ENCODE results near the gene HYKK. TPM values are rescaled to one million over a fixed set of nuclear protein-coding genes. Genes with fewer than 3 reads are reported as not detected.

Gene HYKK
- total RNA-seq, 1 experiment from 2014 or later = 3.1 TPM

DNA sequence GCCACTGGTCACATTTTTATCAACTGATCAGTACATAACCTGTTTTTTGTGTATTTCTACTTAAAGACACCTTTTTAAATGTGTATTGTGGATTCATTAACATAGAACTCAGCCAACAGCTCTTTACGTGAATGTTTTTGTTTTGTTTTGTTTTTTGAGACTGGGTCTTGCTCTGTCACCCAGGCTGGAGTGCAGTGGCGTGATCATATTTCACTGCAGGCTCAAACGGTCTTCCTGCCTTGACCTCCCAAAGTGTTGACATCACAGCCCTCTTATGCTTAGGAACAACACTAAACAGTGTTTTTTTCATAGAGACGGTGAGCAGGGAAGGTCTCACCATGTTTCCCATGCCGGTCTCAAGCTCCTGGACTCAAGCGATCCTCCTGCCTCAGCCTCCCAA is 42.8 kb downstream of the HYKK start (continued):
- TF ChIP-seq, protein P1, sequence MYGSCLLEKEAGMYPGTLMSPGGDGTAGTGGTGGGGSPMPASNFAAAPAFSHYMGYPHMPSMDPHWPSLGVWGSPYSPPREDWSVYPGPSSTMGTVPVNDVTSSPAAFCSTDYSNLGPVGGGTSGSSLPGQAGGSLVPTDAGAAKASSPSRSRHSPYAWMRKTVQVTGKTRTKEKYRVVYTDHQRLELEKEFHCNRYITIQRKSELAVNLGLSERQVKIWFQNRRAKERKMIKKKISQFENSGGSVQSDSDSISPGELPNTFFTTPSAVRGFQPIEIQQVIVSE (CRISPR knock-in tag; IDR thresholded peaks at IDR 0.05; ENCODE audit: borderline replicate concordance) = no peak

DNA sequence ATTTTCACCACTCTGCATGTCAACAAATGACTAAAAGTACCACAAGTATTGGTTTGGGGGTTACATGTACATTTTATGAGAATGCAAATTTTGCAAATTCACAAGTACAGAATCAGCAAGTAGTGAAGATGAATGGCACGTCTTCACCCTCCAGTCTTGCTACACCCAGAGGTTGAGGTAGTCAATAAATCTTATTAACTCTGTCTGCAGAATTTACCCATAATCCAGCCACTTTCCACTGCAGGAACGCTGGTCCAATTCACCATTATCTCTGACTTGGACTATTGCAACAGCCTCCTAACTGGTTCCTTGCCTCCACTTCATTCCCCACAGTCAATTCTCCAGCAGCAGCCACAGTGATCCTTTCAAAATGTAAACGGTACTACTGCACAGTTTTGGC is 43.4 kb downstream of the HYKK start:
- peaks cover 37% of the 10 kb centered on the region for H3K36me3 Mint-ChIP-seq
- H3K4me1 Mint-ChIP-seq = peaks cover 4% of the 10 kb centered on the region
- POLR2A ChIA-PET = interaction anchor here (1.9 kb wide), 1 partner anchor 14 kb away, joined by 6 read pairs; the partner anchor contains the start of gene CHRNA5
- TF ChIP-seq ZBTB21 (CRISPR knock-in tag; IDR thresholded peaks at IDR 0.05; ENCODE audit: borderline replicate concordance) (no peak), CREM (CRISPR knock-in tag; IDR thresholded peaks at IDR 0.05) (no peak), NR2C2 (CRISPR knock-in tag; IDR thresholded peaks at IDR 0.05) (no peak), TEAD1 (CRISPR knock-in tag; IDR thresholded peaks at IDR 0.05) (no peak), FOXP1 (CRISPR knock-in tag; IDR thresholded peaks at IDR 0.05; ENCODE audit: borderline replicate concordance) (no peak), ESRRA (CRISPR knock-in tag; IDR thresholded peaks at IDR 0.05; ENCODE audit: borderline replicate concordance) (no peak), CREB1 (CRISPR knock-in tag; IDR thresholded peaks at IDR 0.05) (no peak), ATF1 (CRISPR knock-in tag; IDR thresholded peaks at IDR 0.05) (no peak), ZNF219 (CRISPR knock-in tag; IDR thresholded peaks at IDR 0.05; ENCODE audit: borderline replicate concordance) (no peak), IRF2 (CRISPR knock-in tag; IDR thresholded peaks at IDR 0.05; ENCODE audit: borderline replicate concordance, low read depth) (no peak)
- TF ChIP-seq, protein P2, sequence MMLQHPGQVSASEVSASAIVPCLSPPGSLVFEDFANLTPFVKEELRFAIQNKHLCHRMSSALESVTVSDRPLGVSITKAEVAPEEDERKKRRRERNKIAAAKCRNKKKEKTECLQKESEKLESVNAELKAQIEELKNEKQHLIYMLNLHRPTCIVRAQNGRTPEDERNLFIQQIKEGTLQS (CRISPR knock-in tag; conservative IDR thresholded peaks at IDR 0.05) = no peak
- TF ChIP-seq, protein P3, sequence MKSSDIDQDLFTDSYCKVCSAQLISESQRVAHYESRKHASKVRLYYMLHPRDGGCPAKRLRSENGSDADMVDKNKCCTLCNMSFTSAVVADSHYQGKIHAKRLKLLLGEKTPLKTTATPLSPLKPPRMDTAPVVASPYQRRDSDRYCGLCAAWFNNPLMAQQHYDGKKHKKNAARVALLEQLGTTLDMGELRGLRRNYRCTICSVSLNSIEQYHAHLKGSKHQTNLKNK (CRISPR knock-in tag; IDR thresholded peaks at IDR 0.05) = no peak
- TF ChIP-seq, protein P4, sequence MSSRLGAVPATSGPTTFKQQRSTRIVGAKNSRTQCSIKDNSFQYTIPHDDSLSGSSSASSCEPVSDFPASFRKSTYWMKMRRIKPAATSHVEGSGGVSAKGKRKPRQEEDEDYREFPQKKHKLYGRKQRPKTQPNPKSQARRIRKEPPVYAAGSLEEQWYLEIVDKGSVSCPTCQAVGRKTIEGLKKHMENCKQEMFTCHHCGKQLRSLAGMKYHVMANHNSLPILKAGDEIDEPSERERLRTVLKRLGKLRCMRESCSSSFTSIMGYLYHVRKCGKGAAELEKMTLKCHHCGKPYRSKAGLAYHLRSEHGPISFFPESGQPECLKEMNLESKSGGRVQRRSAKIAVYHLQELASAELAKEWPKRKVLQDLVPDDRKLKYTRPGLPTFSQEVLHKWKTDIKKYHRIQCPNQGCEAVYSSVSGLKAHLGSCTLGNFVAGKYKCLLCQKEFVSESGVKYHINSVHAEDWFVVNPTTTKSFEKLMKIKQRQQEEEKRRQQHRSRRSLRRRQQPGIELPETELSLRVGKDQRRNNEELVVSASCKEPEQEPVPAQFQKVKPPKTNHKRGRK (CRISPR knock-in tag; IDR thresholded peaks at IDR 0.05; ENCODE audit: borderline replicate concordance) = no peak
- TF ChIP-seq, protein P5, sequence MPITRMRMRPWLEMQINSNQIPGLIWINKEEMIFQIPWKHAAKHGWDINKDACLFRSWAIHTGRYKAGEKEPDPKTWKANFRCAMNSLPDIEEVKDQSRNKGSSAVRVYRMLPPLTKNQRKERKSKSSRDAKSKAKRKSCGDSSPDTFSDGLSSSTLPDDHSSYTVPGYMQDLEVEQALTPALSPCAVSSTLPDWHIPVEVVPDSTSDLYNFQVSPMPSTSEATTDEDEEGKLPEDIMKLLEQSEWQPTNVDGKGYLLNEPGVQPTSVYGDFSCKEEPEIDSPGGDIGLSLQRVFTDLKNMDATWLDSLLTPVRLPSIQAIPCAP (CRISPR knock-in tag; IDR thresholded peaks at IDR 0.05) = no peak
- TF ChIP-seq, protein P6, sequence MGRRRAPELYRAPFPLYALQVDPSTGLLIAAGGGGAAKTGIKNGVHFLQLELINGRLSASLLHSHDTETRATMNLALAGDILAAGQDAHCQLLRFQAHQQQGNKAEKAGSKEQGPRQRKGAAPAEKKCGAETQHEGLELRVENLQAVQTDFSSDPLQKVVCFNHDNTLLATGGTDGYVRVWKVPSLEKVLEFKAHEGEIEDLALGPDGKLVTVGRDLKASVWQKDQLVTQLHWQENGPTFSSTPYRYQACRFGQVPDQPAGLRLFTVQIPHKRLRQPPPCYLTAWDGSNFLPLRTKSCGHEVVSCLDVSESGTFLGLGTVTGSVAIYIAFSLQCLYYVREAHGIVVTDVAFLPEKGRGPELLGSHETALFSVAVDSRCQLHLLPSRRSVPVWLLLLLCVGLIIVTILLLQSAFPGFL (CRISPR knock-in tag; IDR thresholded peaks at IDR 0.05; ENCODE audit: borderline replicate concordance) = no peak
- TF ChIP-seq, protein P7, sequence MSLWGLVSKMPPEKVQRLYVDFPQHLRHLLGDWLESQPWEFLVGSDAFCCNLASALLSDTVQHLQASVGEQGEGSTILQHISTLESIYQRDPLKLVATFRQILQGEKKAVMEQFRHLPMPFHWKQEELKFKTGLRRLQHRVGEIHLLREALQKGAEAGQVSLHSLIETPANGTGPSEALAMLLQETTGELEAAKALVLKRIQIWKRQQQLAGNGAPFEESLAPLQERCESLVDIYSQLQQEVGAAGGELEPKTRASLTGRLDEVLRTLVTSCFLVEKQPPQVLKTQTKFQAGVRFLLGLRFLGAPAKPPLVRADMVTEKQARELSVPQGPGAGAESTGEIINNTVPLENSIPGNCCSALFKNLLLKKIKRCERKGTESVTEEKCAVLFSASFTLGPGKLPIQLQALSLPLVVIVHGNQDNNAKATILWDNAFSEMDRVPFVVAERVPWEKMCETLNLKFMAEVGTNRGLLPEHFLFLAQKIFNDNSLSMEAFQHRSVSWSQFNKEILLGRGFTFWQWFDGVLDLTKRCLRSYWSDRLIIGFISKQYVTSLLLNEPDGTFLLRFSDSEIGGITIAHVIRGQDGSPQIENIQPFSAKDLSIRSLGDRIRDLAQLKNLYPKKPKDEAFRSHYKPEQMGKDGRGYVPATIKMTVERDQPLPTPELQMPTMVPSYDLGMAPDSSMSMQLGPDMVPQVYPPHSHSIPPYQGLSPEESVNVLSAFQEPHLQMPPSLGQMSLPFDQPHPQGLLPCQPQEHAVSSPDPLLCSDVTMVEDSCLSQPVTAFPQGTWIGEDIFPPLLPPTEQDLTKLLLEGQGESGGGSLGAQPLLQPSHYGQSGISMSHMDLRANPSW (CRISPR knock-in tag; conservative IDR thresholded peaks at IDR 0.05; ENCODE audit: low read depth) = no peak
- CTCF ChIA-PET = no interaction called here
- H3K27me3 Mint-ChIP-seq (ENCODE audit: low read depth) = no peaks in the 10 kb centered on the region
- no peaks in the 10 kb centered on the region for H3K9me3 Mint-ChIP-seq
- no peak for ATAC-seq
- no peak overlapping the region for H3K4me3 Mint-ChIP-seq
- no peak for DNase-seq (ENCODE audit: low spot score)
- no peak overlapping the region for H3K27ac Mint-ChIP-seq

All from WTC11 (cell line).